ENCODE measurements around the gene FRRS1. TPM values are rescaled to one million over a fixed set of nuclear protein-coding genes. Genes with fewer than 3 reads are reported as not detected.

The FRRS1 gene
- total RNA-seq, 4 donors from 2014 or later = 1.4 to 4.5 (median 2.3) TPM

GRCh38 chr1:99745061-99745460 is 21.4 kb downstream of the FRRS1 start:
- Histone ChIP-seq H3K27ac (no peak overlapping the region), H3K4me1 (peaks cover 0 to 7% of the 10 kb centered on the region in 2 donors), H3K27me3 (no peaks in the 10 kb centered on the region), H3K9me3 (no peaks in the 10 kb centered on the region), H3K36me3 (peaks cover 0 to 5% of the 10 kb centered on the region in 2 donors), H3K4me3 (no peak overlapping the region)
- no peak for TF ChIP-seq CTCF (IDR thresholded peaks at IDR 0.05 in 4 of 5, conservative IDR thresholded peaks at IDR 0.05 in 1 of 5)
- TF ChIP-seq POLR2A (IDR thresholded peaks at IDR 0.05) = no peak
- in situ Hi-C loops (cut with MboI; ENCODE audit: low sequenced_read_pairs in 4 of 4) (no loop called here), intact Hi-C loops (cut with DNase I; ENCODE audit: low total_unique reads) (no loop called here)
- no peak for DNase-seq
- ATAC-seq = no peak

DNA sequence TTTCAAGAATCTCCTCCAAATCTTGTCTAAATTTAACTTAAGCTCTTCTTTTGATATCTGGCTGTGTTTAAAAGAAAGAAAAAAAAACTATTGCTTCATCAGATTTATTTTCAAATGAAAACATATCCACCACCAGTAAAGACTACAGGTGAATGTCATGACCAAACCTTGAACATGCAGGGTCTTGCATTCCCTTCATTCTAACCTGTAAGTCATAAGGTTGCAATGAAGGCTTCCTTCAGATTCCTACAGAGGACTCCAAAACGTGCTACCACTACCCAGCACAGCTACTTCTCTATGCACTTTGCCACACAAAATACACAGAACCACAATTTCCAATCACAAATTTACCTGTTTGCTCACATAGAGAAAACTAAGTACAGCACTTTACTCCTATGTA is 26.3 kb downstream of the FRRS1 start:
- intact Hi-C loops (cut with DNase I; ENCODE audit: low total_unique reads) (no loop called here), in situ Hi-C loops (cut with MboI; ENCODE audit: low sequenced_read_pairs in 4 of 4) (no loop called here)

GRCh38 chr1:99738858-99739465 is 27.5 kb downstream of the FRRS1 start:
- Histone ChIP-seq H3K27me3 (no peaks in the 10 kb centered on the region), H3K4me1 (no peaks in the 10 kb centered on the region), H3K4me3 (no peak overlapping the region), H3K27ac (no peak overlapping the region), H3K36me3 (peaks cover 0 to 5% of the 10 kb centered on the region in 2 donors), H3K9me3 (no peaks in the 10 kb centered on the region)
- no peak for DNase-seq
- ATAC-seq = no peak
- TF ChIP-seq CTCF (IDR thresholded peaks at IDR 0.05 in 4 of 5, conservative IDR thresholded peaks at IDR 0.05 in 1 of 5) = no peak
- no peak for TF ChIP-seq POLR2A (IDR thresholded peaks at IDR 0.05)
- intact Hi-C loops (cut with DNase I; ENCODE audit: low total_unique reads) (no loop called here), in situ Hi-C loops (cut with MboI; ENCODE audit: low sequenced_read_pairs in 4 of 4) (no loop called here)

More for the DNA sequence above, 26.3 kb downstream of the FRRS1 start:
- ATAC-seq (no peak), DNase-seq (no peak)
- peaks cover 0 to 5% of the 10 kb centered on the region in 2 donors for H3K36me3 ChIP-seq
- H3K9me3 ChIP-seq = no peaks in the 10 kb centered on the region
- TF ChIP-seq POLR2A (IDR thresholded peaks at IDR 0.05) (no peak), CTCF (IDR thresholded peaks at IDR 0.05 in 4 of 5, conservative IDR thresholded peaks at IDR 0.05 in 1 of 5) (no peak)
- H3K4me3 ChIP-seq = no peak overlapping the region
- no peaks in the 10 kb centered on the region for H3K4me1 ChIP-seq
- H3K27ac ChIP-seq = no peak overlapping the region
- no peaks in the 10 kb centered on the region for H3K27me3 ChIP-seq

DNA sequence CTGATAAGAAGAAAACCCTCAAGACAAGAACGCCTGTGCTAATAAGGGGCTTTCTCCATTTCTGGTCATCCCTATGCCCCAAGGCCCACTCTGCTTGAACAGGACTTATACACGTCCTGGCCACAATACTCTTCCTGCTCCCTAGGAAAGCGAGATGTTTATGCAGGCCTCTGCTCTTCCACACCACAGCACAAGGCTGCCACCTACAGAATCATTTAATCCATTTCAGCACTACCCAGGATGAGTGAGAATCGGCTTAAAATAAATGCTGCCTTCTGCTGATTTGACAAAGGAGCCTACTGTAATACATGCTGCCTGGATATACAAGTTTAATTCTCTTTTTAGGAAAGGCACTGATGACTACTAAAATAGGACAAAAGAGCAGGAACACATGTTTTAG is 29.4 kb downstream of the FRRS1 start:
- TF ChIP-seq POLR2A (IDR thresholded peaks at IDR 0.05) = no peak
- peak in 3 of 5 experiments; percentile 14 to 47 (median 45) for TF ChIP-seq CTCF (IDR thresholded peaks at IDR 0.05 in 4 of 5, conservative IDR thresholded peaks at IDR 0.05 in 1 of 5)
- no peaks in the 10 kb centered on the region for H3K4me1 ChIP-seq
- no peak overlapping the region for H3K27ac ChIP-seq
- no peaks in the 10 kb centered on the region for H3K27me3 ChIP-seq
- in situ Hi-C loops (cut with MboI; ENCODE audit: low sequenced_read_pairs in 4 of 4) = no loop called here
- H3K9me3 ChIP-seq = no peaks in the 10 kb centered on the region
- peaks cover 0 to 5% of the 10 kb centered on the region in 2 donors for H3K36me3 ChIP-seq
- peak; percentile 50 to 79 for ATAC-seq
- DNase-seq = no peak
- intact Hi-C loops (cut with DNase I; ENCODE audit: low total_unique reads) = no loop called here
- H3K4me3 ChIP-seq = no peak overlapping the region

DNA sequence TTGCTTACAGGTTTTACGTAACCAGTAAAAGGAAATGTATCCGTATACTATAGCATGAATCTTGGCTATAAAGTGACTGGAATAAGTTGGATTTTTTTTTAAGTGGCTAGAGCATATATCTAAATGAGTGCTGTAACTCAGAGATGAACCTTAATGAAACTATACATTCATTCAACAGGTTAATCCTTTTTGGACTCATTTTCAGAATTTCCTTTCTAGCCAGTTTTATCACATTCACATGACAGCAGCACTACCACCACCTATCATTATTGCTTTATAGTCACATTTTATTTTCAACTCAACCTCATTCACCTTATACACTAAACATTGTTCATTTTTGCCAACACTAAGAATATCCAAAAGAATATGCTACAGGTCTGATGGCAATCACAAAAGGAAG is 30.6 kb downstream of the FRRS1 start:
- Histone ChIP-seq H3K27me3 (no peaks in the 10 kb centered on the region), H3K9me3 (no peaks in the 10 kb centered on the region), H3K27ac (no peak overlapping the region), H3K36me3 (peaks cover 0 to 4% of the 10 kb centered on the region in 2 donors), H3K4me3 (no peak overlapping the region), H3K4me1 (no peaks in the 10 kb centered on the region)
- TF ChIP-seq POLR2A (IDR thresholded peaks at IDR 0.05) = no peak
- no peak for TF ChIP-seq CTCF (IDR thresholded peaks at IDR 0.05 in 4 of 5, conservative IDR thresholded peaks at IDR 0.05 in 1 of 5)
- in situ Hi-C loops (cut with MboI; ENCODE audit: low sequenced_read_pairs in 4 of 4) (no loop called here), intact Hi-C loops (cut with DNase I; ENCODE audit: low total_unique reads) (no loop called here)
- DNase-seq (no peak), ATAC-seq (no peak)
